ENCODE data around the gene DOK1.

Gene DOK1

DNA sequence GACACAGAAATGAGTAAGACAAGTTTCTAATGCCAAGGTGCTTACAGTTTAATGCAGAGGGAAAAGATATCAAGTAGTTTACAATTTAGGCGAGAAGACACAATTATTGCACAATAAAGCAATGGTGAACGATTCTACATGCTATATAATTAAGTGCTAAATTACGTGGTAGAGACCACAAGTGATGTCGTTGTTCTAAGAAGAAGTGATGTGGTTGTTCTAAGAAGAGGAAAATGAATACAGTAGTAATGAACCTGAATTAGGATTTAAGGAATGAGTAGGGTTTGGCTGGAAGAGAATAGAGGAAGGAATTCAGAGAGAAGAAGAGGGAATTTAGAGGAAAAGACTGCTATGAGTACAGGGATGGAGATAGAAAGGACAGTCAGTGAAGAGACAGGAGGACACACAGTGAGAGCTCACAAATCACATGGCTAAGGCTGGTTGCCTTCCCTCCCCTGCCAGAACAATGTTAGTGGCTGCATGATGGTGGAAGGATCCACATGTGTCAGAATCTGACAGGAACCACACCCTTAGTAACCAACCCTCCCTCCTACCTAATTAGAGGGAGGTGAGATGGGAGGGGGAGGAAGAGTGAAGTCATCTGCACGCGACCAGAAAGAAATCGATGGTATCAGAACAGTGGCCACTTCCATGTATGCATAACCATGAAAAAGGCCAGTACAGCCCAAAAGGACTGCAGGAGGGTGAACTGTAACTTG lies 48.9 kb downstream of the DOK1 start:
- H3K4me3 ChIP-seq (ENCODE audit: low read depth in 1 of 2, low read length in 2 of 2) = no peak overlapping the region

GRCh38 chr2:74606927-74607326 lies 52.4 kb downstream of the DOK1 start:
- Histone ChIP-seq H3K27ac (ENCODE audit: low read length) (no peak overlapping the region), H3K4me1 (ENCODE audit: insufficient read depth, low read length) (no peaks in the 10 kb centered on the region), H3K4me3 (ENCODE audit: low read depth in 1 of 2, low read length in 2 of 2) (no peak overlapping the region), H3K9ac (ENCODE audit: low read depth, low read length) (no peak overlapping the region), H3K36me3 (ENCODE audit: insufficient read depth, low read length) (no peaks in the 10 kb centered on the region), H3K4me2 (ENCODE audit: insufficient read depth, low read length) (no peak overlapping the region), H3K9me3 (ENCODE audit: insufficient read depth, low read length, severe bottlenecking) (no peaks in the 10 kb centered on the region), H2AFZ (ENCODE audit: low read depth, low read length) (no peak overlapping the region), H3K27me3 (ENCODE audit: insufficient read depth, low read length, poor library complexity) (peaks cover 23% of the 10 kb centered on the region), H4K20me1 (ENCODE audit: insufficient read depth, low read length) (no peaks in the 10 kb centered on the region), H3K79me2 (ENCODE audit: insufficient read depth, low read length) (no peaks in the 10 kb centered on the region)
- ATAC-seq (ENCODE audit: insufficient read depth, low read depth) (no peak), DNase-seq (no peak)
- no peak for TF ChIP-seq EZH2 (IDR thresholded peaks at IDR 0.05; ENCODE audit: borderline replicate concordance, low read depth, low read length, severe bottlenecking)
- TF ChIP-seq, protein P1, sequence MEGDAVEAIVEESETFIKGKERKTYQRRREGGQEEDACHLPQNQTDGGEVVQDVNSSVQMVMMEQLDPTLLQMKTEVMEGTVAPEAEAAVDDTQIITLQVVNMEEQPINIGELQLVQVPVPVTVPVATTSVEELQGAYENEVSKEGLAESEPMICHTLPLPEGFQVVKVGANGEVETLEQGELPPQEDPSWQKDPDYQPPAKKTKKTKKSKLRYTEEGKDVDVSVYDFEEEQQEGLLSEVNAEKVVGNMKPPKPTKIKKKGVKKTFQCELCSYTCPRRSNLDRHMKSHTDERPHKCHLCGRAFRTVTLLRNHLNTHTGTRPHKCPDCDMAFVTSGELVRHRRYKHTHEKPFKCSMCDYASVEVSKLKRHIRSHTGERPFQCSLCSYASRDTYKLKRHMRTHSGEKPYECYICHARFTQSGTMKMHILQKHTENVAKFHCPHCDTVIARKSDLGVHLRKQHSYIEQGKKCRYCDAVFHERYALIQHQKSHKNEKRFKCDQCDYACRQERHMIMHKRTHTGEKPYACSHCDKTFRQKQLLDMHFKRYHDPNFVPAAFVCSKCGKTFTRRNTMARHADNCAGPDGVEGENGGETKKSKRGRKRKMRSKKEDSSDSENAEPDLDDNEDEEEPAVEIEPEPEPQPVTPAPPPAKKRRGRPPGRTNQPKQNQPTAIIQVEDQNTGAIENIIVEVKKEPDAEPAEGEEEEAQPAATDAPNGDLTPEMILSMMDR (IDR thresholded peaks at IDR 0.05; ENCODE audit: borderline replicate concordance, extremely low read depth, low read length, poor library complexity, severe bottlenecking) = no peak

More for the DNA sequence above, 48.9 kb downstream of the DOK1 start:
- TF ChIP-seq EZH2 (IDR thresholded peaks at IDR 0.05; ENCODE audit: borderline replicate concordance, low read depth, low read length, severe bottlenecking) = no peak
- TF ChIP-seq, protein P1 (IDR thresholded peaks at IDR 0.05; ENCODE audit: borderline replicate concordance, extremely low read depth, low read length, poor library complexity, severe bottlenecking) = no peak
- Histone ChIP-seq H3K27ac (ENCODE audit: low read length) (no peak overlapping the region), H4K20me1 (ENCODE audit: insufficient read depth, low read length) (no peaks in the 10 kb centered on the region), H3K36me3 (ENCODE audit: insufficient read depth, low read length) (no peaks in the 10 kb centered on the region), H2AFZ (ENCODE audit: low read depth, low read length) (no peak overlapping the region), H3K79me2 (ENCODE audit: insufficient read depth, low read length) (no peaks in the 10 kb centered on the region), H3K9me3 (ENCODE audit: insufficient read depth, low read length, severe bottlenecking) (no peaks in the 10 kb centered on the region), H3K27me3 (ENCODE audit: insufficient read depth, low read length, poor library complexity) (peaks cover 27% of the 10 kb centered on the region), H3K4me2 (ENCODE audit: insufficient read depth, low read length) (no peak overlapping the region), H3K9ac (ENCODE audit: low read depth, low read length) (no peak overlapping the region), H3K4me1 (ENCODE audit: insufficient read depth, low read length) (no peaks in the 10 kb centered on the region)
- ATAC-seq (ENCODE audit: insufficient read depth, low read depth) (no peak), DNase-seq (no peak)

Data from DND-41 (cell line).